Stimulated activated CD8-positive, alpha-beta memory T cell treated with anti-CD3 and anti-CD28 coated beads, Interleukin-4, amount 100 ng/mL, for 24 hours (primary cell): Measurements from ENCODE around the gene SIX6.
"Not testable (repeated sequence)": the region's sequence is repeated elsewhere in the genome, so short reads cannot be mapped to it uniquely, and the experiment has no call there.

ENCODE experiments used
- DNase-seq: peaks from one replicate; pipeline ENCODE4 v3.0.0-alpha.2; 2020; ENCODE audit warnings: low read depth

The SIX6 gene

GRCh38 chr14:60508707-60509437, at the start of gene SIX6:
Gene SIX6 (plus strand): TSS chr14:60509146. CDS start chr14:60509399, 253 bp downstream.
- DNase-seq = no peak

GRCh38 chr14:60480248-60480647, 28.7 kb upstream of the SIX6 start:
- not testable (repeated sequence) for DNase-seq

- no peak for DNase-seq
Measured at GRCh38 chr14:60482743-60483142, 26.2 kb upstream of the SIX6 start.

GRCh38 chr14:60485057-60485597, 23.8 kb upstream of the SIX6 start:
- DNase-seq = no peak

- DNase-seq = no peak
Measured at GRCh38 chr14:60485598-60486251, 23.2 kb upstream of the SIX6 start, which contains the start of gene C14orf39. Gene C14orf39 (minus strand): TSS chr14:60486063. CDS start chr14:60485078, 985 bp downstream.

- DNase-seq = no peak
Measured at GRCh38 chr14:60487211-60487610, 21.7 kb upstream of the SIX6 start.

- DNase-seq = no peak
Measured at GRCh38 chr14:60488175-60488574, 20.8 kb upstream of the SIX6 start.

- no peak for DNase-seq
Measured at GRCh38 chr14:60490270-60490669, 18.7 kb upstream of the SIX6 start.

GRCh38 chr14:60495946-60496345, 13.0 kb upstream of the SIX6 start:
- DNase-seq = no peak

GRCh38 chr14:60502541-60502940, 6.4 kb upstream of the SIX6 start:
- DNase-seq = no peak

GRCh38 chr14:60505448-60505847, 3.5 kb upstream of the SIX6 start:
- DNase-seq = no peak

- no peak for DNase-seq
Measured at GRCh38 chr14:60506010-60506409, 2.9 kb upstream of the SIX6 start.

- no peak for DNase-seq
Measured at GRCh38 chr14:60506462-60506984, 2.4 kb upstream of the SIX6 start.

- no peak for DNase-seq
Measured at GRCh38 chr14:60506985-60507829, 1.7 kb upstream of the SIX6 start.

GRCh38 chr14:60508363-60508706, 611 bp upstream of the SIX6 start:
- no peak for DNase-seq

- no peak for DNase-seq
Measured at GRCh38 chr14:60509438-60510253, 700 bp downstream of the SIX6 start.

- DNase-seq = no peak
Measured at GRCh38 chr14:60510254-60510950, 1.5 kb downstream of the SIX6 start.

- DNase-seq = no peak
Measured at GRCh38 chr14:60510951-60511599, 2.1 kb downstream of the SIX6 start.

- DNase-seq = no peak
Measured at GRCh38 chr14:60512126-60512525, 3.2 kb downstream of the SIX6 start.

GRCh38 chr14:60512973-60513571, 4.1 kb downstream of the SIX6 start:
- no peak for DNase-seq
